Measurements from ENCODE around the gene AGFG2.
"Not testable (repeated sequence)": the region's sequence is repeated elsewhere in the genome, so short reads cannot be mapped to it uniquely, and the experiment has no call there.

AGFG2 gene

GRCh38 chr7:100520138-100520537, 18.9 kb upstream of the AGFG2 start:
- DNase-seq (ENCODE audit: low spot score): no peak

- DNase-seq (ENCODE audit: low spot score): no peak
These were observed 17.9 kb upstream of the AGFG2 start for GRCh38 chr7:100521076-100521475.

GRCh38 chr7:100521909-100522593, 17.0 kb upstream of the AGFG2 start:
- not testable (repeated sequence) for DNase-seq (ENCODE audit: low spot score)

GRCh38 chr7:100523192-100523591, 15.8 kb upstream of the AGFG2 start:
- DNase-seq (ENCODE audit: low spot score): not testable (repeated sequence)

GRCh38 chr7:100528108-100528866, 10.7 kb upstream of the AGFG2 start:
- not testable (repeated sequence) for DNase-seq (ENCODE audit: low spot score)

GRCh38 chr7:100532165-100533022, 6.6 kb upstream of the AGFG2 start:
- no peak for DNase-seq (ENCODE audit: low spot score)

GRCh38 chr7:100535982-100536381, 3.0 kb upstream of the AGFG2 start:
- DNase-seq (ENCODE audit: low spot score): not testable (repeated sequence)

GRCh38 chr7:100536695-100537094, 2.3 kb upstream of the AGFG2 start:
- DNase-seq (ENCODE audit: low spot score): not testable (repeated sequence)

GRCh38 chr7:100538348-100538653, 702 bp upstream of the AGFG2 start:
- no peak for DNase-seq (ENCODE audit: low spot score)

GRCh38 chr7:100539436-100540006, 518 bp downstream of the AGFG2 start:
- DNase-seq (ENCODE audit: low spot score): no peak

GRCh38 chr7:100540073-100540723, 1.2 kb downstream of the AGFG2 start:
- DNase-seq (ENCODE audit: low spot score): no peak

GRCh38 chr7:100541309-100541708, 2.3 kb downstream of the AGFG2 start:
- DNase-seq (ENCODE audit: low spot score): not testable (repeated sequence)

GRCh38 chr7:100543586-100543985, 4.6 kb downstream of the AGFG2 start:
- no peak for DNase-seq (ENCODE audit: low spot score)

GRCh38 chr7:100544386-100544785, 5.4 kb downstream of the AGFG2 start:
- no peak for DNase-seq (ENCODE audit: low spot score)

GRCh38 chr7:100544967-100545359, 6.0 kb downstream of the AGFG2 start:
- no peak for DNase-seq (ENCODE audit: low spot score)

- DNase-seq (ENCODE audit: low spot score): no peak
These were observed 6.5 kb downstream of the AGFG2 start for GRCh38 chr7:100545360-100546128.

GRCh38 chr7:100546129-100546925, 7.3 kb downstream of the AGFG2 start:
- DNase-seq (ENCODE audit: low spot score): no peak

GRCh38 chr7:100546926-100547800, 8.2 kb downstream of the AGFG2 start:
- no peak for DNase-seq (ENCODE audit: low spot score)

- DNase-seq (ENCODE audit: low spot score): no peak
These were observed 8.9 kb downstream of the AGFG2 start for GRCh38 chr7:100547872-100548271.

Data from SK-N-DZ (cell line).